ENCODE measurements around the gene GALNT12. TPM values are rescaled to one million over a fixed set of nuclear protein-coding genes. Genes with fewer than 3 reads are reported as not detected.
A peak's percentile ranks its signal among the peaks of the same experiment; 100 is the strongest.

GALNT12 gene
- total RNA-seq, 1 donor, result 10.1 TPM

DNA sequence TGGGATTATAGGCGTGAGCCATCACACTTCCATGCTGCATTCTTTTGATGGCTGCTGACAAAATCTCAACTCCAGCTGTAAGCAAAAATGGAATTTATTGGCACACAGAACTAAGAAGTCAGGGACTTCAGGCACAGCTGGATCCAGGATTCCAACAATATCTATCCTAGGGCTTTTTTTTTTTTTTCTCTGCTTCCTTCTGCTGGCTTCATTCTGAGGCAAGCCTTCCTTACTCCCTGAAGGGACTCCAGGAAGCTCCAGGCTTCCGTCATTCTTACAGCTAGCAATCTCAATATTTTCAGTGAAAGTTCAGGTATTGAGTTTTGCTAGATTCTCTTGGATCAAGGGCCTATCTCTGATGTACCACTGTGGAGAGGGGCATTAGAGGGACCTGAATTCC lies 66.1 kb downstream of the GALNT12 start:
- peaks cover 10% of the 10 kb centered on the region for H3K4me1 ChIP-seq (ENCODE audit: insufficient read depth, low read length)
- H3K27ac ChIP-seq (ENCODE audit: low read depth, low read length), result no peak overlapping the region
- H4K20me1 ChIP-seq (ENCODE audit: insufficient read depth, low read length), result no peaks in the 10 kb centered on the region
- no peak overlapping the region for H3K4me2 ChIP-seq (ENCODE audit: insufficient read depth, low read length)
- TF ChIP-seq, protein P1, sequence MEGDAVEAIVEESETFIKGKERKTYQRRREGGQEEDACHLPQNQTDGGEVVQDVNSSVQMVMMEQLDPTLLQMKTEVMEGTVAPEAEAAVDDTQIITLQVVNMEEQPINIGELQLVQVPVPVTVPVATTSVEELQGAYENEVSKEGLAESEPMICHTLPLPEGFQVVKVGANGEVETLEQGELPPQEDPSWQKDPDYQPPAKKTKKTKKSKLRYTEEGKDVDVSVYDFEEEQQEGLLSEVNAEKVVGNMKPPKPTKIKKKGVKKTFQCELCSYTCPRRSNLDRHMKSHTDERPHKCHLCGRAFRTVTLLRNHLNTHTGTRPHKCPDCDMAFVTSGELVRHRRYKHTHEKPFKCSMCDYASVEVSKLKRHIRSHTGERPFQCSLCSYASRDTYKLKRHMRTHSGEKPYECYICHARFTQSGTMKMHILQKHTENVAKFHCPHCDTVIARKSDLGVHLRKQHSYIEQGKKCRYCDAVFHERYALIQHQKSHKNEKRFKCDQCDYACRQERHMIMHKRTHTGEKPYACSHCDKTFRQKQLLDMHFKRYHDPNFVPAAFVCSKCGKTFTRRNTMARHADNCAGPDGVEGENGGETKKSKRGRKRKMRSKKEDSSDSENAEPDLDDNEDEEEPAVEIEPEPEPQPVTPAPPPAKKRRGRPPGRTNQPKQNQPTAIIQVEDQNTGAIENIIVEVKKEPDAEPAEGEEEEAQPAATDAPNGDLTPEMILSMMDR (IDR thresholded peaks at IDR 0.05; ENCODE audit: extremely low read depth, low read depth, low read length), result no peak
- peaks cover 26% of the 10 kb centered on the region for H3K27me3 ChIP-seq (ENCODE audit: insufficient read depth, low read length)
- H3K4me3 ChIP-seq (ENCODE audit: insufficient read depth, low read length), result no peak overlapping the region
- H3K9me3 ChIP-seq (ENCODE audit: low read depth, low read length), result peaks cover 2% of the 10 kb centered on the region
- DNase-seq (ENCODE audit: insufficient read length, low spot score, missing footprints), result no peak
- no peaks in the 10 kb centered on the region for H3K36me3 ChIP-seq (ENCODE audit: insufficient read depth, low read length)
- H2AFZ ChIP-seq (ENCODE audit: low read length), result no peak overlapping the region
- no peaks in the 10 kb centered on the region for H3K79me2 ChIP-seq (ENCODE audit: insufficient read depth, low read length)

DNA sequence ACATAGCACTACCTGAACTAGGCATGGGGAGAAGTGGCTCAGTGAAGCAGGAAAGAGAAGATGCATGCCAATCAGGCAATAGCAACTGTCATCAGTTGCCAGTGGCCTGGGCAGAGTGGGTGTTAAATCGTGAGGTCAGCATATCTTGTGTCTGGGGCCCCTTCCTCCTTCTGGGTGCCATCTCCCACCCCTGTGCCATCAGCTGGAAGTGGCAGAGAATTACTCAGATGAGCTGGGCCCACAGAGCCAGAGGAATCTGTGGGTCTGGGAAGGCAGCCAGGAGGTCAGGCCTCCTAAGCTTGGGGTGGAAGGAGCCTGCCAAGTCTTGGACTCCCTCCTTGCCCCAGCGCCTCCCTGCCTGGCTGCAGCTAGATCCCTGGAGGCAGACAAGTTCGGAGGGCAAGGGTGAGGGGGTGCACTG lies 66.5 kb downstream of the GALNT12 start:
- DNase-seq (ENCODE audit: insufficient read length, low spot score, missing footprints), result peak; percentile 85
- no peaks in the 10 kb centered on the region for H3K36me3 ChIP-seq (ENCODE audit: insufficient read depth, low read length)
- TF ChIP-seq, protein P1 (IDR thresholded peaks at IDR 0.05; ENCODE audit: extremely low read depth, low read depth, low read length), result no peak
- H3K79me2 ChIP-seq (ENCODE audit: insufficient read depth, low read length), result no peaks in the 10 kb centered on the region
- no peak overlapping the region for H3K4me3 ChIP-seq (ENCODE audit: insufficient read depth, low read length)
- peaks cover 10% of the 10 kb centered on the region for H3K4me1 ChIP-seq (ENCODE audit: insufficient read depth, low read length)
- H3K27ac ChIP-seq (ENCODE audit: low read depth, low read length), result no peak overlapping the region
- H2AFZ ChIP-seq (ENCODE audit: low read length), result no peak overlapping the region
- H3K27me3 ChIP-seq (ENCODE audit: insufficient read depth, low read length), result peaks cover 26% of the 10 kb centered on the region
- no peak overlapping the region for H3K4me2 ChIP-seq (ENCODE audit: insufficient read depth, low read length)
- H4K20me1 ChIP-seq (ENCODE audit: insufficient read depth, low read length), result no peaks in the 10 kb centered on the region
- H3K9me3 ChIP-seq (ENCODE audit: low read depth, low read length), result peaks cover 1% of the 10 kb centered on the region

DNA sequence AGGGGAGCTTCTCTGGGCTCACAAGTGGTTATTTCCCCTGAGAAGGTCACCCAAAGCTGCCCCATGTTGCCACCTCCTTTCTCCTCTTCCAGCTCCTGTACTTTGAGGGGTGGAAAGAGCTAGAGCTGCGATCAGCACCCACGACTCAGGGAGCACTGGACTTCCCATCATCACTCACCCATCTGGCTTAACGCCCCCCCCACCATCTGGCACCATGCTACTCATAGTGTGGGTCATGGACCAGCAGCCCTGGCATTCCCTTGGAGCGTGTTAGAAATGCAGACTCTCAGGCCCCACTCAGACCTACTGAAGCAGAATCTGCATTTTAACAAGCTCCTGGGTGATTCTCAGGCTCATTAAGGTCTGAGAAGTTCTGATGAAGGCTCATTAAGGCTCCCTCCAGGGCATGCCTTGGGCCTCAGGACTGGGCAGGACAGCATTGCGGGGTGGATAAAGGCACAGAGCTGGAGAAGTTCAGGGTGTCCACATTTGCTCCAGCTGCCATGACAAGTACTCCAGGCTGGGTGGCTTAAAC lies 67.3 kb downstream of the GALNT12 start:
- Histone ChIP-seq H3K4me1 (ENCODE audit: insufficient read depth, low read length) (peaks cover 10% of the 10 kb centered on the region), H3K36me3 (ENCODE audit: insufficient read depth, low read length) (no peaks in the 10 kb centered on the region), H3K9me3 (ENCODE audit: low read depth, low read length) (no peaks in the 10 kb centered on the region), H3K79me2 (ENCODE audit: insufficient read depth, low read length) (no peaks in the 10 kb centered on the region), H2AFZ (ENCODE audit: low read length) (no peak overlapping the region), H3K4me3 (ENCODE audit: insufficient read depth, low read length) (no peak overlapping the region), H3K4me2 (ENCODE audit: insufficient read depth, low read length) (no peak overlapping the region), H3K27me3 (ENCODE audit: insufficient read depth, low read length) (peaks cover 31% of the 10 kb centered on the region), H4K20me1 (ENCODE audit: insufficient read depth, low read length) (no peaks in the 10 kb centered on the region), H3K27ac (ENCODE audit: low read depth, low read length) (no peak overlapping the region)
- DNase-seq (ENCODE audit: insufficient read length, low spot score, missing footprints), result no peak
- TF ChIP-seq, protein P1 (IDR thresholded peaks at IDR 0.05; ENCODE audit: extremely low read depth, low read depth, low read length), result no peak

DNA sequence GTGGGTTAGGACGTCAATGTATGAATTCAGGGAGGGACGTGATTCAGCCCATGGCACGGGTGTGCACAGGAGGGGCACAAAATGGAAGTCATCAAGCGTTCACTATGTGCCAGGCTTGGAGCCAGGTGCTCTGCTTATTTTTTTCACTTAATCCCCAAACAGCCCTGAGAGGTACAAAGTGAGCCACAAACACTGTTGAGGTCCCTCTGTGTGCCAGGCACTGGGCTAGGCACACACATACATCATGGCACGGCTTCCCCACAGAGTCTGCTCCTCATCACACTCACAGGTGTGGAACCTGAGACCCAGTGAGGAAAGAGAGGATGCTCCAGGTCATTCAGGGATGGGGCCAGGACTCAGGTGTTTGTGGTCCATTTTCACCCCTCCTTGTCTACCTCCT lies 68.1 kb downstream of the GALNT12 start:
- Histone ChIP-seq H3K4me3 (ENCODE audit: insufficient read depth, low read length) (no peak overlapping the region), H3K27ac (ENCODE audit: low read depth, low read length) (no peak overlapping the region), H2AFZ (ENCODE audit: low read length) (no peak overlapping the region), H3K4me2 (ENCODE audit: insufficient read depth, low read length) (no peak overlapping the region), H3K4me1 (ENCODE audit: insufficient read depth, low read length) (peaks cover 6% of the 10 kb centered on the region), H3K9me3 (ENCODE audit: low read depth, low read length) (no peaks in the 10 kb centered on the region), H3K27me3 (ENCODE audit: insufficient read depth, low read length) (peaks cover 26% of the 10 kb centered on the region), H3K79me2 (ENCODE audit: insufficient read depth, low read length) (no peaks in the 10 kb centered on the region), H4K20me1 (ENCODE audit: insufficient read depth, low read length) (no peaks in the 10 kb centered on the region), H3K36me3 (ENCODE audit: insufficient read depth, low read length) (no peaks in the 10 kb centered on the region)
- DNase-seq (ENCODE audit: insufficient read length, low spot score, missing footprints), result no peak
- TF ChIP-seq, protein P1 (IDR thresholded peaks at IDR 0.05; ENCODE audit: extremely low read depth, low read depth, low read length), result no peak

Measured in osteoblast (primary cell).